Mesothelial cell of epicardium (in vitro differentiated cells): ENCODE results near the gene DNAJB6. TPM values are rescaled to one million over a fixed set of nuclear protein-coding genes. Genes with fewer than 3 reads are reported as not detected.
"Not testable (repeated sequence)": the region's sequence is repeated elsewhere in the genome, so short reads cannot be mapped to it uniquely, and the experiment has no call there.

ENCODE experiments used
- DNase-seq, 2 experiments: peaks; one replicate each; pipeline ENCODE4 v3.0.0; 2021; ENCODE audit warnings: low spot score in 2 of 2; ENCODE audit not compliant: unreplicated experiment in 2 of 2
- H3K27ac Mint-ChIP-seq: 2 replicates; pipeline ENCODE4 v1.8.0; 2021; ENCODE audit warnings: mixed read lengths
- H3K27me3 Mint-ChIP-seq: 2 replicates; pipeline ENCODE4 v1.8.0; 2021; ENCODE audit warnings: low read depth, mixed read lengths
- H3K36me3 Mint-ChIP-seq: 2 replicates; pipeline ENCODE4 v1.8.0; 2021; ENCODE audit warnings: mixed read lengths
- H3K4me1 Mint-ChIP-seq: 2 replicates; pipeline ENCODE4 v1.8.0; 2021; ENCODE audit warnings: mixed read lengths
- H3K4me3 Mint-ChIP-seq: 2 replicates; pipeline ENCODE4 v1.8.0; 2021; ENCODE audit warnings: mild to moderate bottlenecking, moderate library complexity, mixed read lengths
- H3K9me3 Mint-ChIP-seq: 2 replicates; pipeline ENCODE4 v1.8.0; 2021; ENCODE audit warnings: mixed read lengths
- total RNA-seq: library from RNA; stranded (reverse); gene quantifications from 3 replicates; pipeline ENCODE4 v1.2.1, GENCODE V29; 2021
- TF ChIP-seq, protein P1 (sequence below): fragments of 200-600 bp; sonication (generic); IDR thresholded peaks from one replicate; pipeline ENCODE4 v1.5.0; 2021; ENCODE audit warnings: antibody characterized with exemption; ENCODE audit not compliant: unreplicated experiment

DNAJB6 gene
- total RNA-seq, 1 donor from 2014 or later, result 115 TPM

DNA sequence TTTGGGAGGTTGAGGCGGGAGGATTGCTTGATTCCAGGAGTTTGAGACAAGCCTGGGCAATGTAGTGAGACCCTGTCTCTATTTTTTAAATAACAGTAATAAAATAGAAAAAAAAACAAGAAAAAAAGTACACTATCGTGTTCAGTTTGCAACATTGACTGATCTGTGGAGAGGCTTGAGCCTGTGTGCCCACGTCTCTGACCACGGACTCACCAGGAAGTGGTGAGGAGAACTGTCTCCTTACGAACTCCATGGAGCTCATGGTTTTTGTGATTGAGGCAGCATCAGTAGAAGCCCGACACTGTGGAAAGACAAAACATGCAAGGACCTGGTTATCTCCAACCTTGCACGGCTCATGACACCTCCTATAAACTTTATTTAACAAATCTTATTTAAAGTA is 23.9 kb upstream of the DNAJB6 start:
- Mint-ChIP-seq H3K4me1 (peaks cover 8% of the 10 kb centered on the region), H3K27me3 (no peaks in the 10 kb centered on the region), H3K4me3 (no peak overlapping the region), H3K27ac (no peak overlapping the region), H3K9me3 (no peaks in the 10 kb centered on the region), H3K36me3 (no peaks in the 10 kb centered on the region)
- TF ChIP-seq, protein P1, sequence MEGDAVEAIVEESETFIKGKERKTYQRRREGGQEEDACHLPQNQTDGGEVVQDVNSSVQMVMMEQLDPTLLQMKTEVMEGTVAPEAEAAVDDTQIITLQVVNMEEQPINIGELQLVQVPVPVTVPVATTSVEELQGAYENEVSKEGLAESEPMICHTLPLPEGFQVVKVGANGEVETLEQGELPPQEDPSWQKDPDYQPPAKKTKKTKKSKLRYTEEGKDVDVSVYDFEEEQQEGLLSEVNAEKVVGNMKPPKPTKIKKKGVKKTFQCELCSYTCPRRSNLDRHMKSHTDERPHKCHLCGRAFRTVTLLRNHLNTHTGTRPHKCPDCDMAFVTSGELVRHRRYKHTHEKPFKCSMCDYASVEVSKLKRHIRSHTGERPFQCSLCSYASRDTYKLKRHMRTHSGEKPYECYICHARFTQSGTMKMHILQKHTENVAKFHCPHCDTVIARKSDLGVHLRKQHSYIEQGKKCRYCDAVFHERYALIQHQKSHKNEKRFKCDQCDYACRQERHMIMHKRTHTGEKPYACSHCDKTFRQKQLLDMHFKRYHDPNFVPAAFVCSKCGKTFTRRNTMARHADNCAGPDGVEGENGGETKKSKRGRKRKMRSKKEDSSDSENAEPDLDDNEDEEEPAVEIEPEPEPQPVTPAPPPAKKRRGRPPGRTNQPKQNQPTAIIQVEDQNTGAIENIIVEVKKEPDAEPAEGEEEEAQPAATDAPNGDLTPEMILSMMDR, result no peak
- DNase-seq, result no peak

DNA sequence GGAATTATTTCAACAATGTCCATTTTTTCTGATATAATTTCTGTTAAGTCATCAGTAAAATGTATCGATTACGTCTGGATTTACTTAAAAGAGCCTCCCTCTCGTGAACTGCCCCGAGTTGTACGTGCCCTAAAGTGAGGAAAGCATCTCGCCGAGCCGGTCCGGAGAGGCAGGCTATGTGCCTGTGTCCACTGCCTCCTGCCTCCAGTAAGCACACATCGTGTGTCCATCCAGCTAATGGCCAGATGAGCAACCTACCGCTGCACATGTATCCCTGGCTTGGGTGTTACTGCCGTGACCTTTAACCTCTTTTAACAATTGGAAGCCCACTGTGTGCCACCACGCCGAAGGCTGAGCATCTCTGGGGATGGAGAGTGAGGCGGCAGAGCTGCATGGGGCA is 23.2 kb upstream of the DNAJB6 start:
- no peak for DNase-seq
- peaks cover 8% of the 10 kb centered on the region for H3K4me1 Mint-ChIP-seq
- no peaks in the 10 kb centered on the region for H3K9me3 Mint-ChIP-seq
- no peaks in the 10 kb centered on the region for H3K36me3 Mint-ChIP-seq
- H3K4me3 Mint-ChIP-seq, result no peak overlapping the region
- H3K27me3 Mint-ChIP-seq, result no peaks in the 10 kb centered on the region
- TF ChIP-seq, protein P1, result no peak
- H3K27ac Mint-ChIP-seq, result no peak overlapping the region

DNA sequence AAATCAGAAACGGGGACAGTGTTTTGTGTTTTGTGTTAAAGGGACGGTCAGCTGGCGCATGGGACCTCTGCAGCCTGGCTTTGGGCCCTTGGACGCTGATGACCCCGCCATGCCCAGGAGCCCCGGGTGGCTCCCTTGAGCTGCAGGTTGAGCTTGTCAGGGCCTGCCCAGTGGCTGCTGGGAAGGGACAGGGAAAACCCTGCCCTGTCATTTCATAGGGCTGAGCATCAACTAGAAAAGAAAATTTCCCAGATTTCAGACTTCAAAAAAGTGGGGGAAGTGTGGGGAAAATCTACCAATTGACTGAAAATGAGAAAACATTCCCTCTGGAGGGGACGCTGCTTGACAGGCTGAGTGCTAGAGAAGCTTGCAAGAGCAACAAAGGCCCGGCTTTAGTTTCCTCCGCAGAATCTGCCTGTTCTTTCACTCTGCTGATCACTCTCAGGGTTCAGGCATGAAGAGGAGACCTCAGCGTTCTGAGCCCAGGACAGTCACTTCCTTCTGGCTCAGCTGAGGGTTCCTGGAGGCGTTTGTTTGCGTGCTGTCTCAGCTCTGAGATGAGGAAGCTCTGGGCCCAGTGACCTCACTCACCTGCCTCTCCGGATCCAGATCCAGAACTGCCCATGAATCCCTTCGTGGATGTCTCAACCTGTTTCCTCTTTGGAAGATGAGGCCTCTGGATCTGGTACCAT is 18.6 kb upstream of the DNAJB6 start:
- no peaks in the 10 kb centered on the region for H3K9me3 Mint-ChIP-seq
- no peaks in the 10 kb centered on the region for H3K36me3 Mint-ChIP-seq
- H3K27me3 Mint-ChIP-seq, result no peaks in the 10 kb centered on the region
- TF ChIP-seq, protein P1, result no peak
- H3K27ac Mint-ChIP-seq, result no peak overlapping the region
- no peak overlapping the region for H3K4me3 Mint-ChIP-seq
- no peaks in the 10 kb centered on the region for H3K4me1 Mint-ChIP-seq
- no peak for DNase-seq

DNA sequence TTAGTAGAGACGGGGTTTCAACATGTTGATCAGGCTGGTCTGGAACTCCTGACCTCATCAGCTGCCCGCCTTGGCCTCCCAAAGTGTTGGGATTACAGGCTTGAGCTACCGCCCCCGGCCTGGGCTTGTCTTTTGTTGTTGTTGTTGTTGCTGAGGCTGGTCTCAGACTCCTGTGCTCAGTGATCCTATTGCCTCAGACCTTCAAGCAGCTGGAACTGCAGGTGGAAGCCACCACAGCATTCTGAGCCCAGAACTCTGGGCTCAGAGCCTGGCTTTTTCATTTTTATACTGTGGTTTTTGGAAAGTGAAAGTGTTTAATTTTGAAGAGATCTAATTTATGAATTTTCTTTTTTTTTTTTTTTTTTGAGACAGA is 16.2 kb upstream of the DNAJB6 start:
- Mint-ChIP-seq H3K4me3 (no peak overlapping the region), H3K36me3 (no peaks in the 10 kb centered on the region), H3K9me3 (peaks cover 4% of the 10 kb centered on the region), H3K27ac (no peak overlapping the region), H3K4me1 (no peaks in the 10 kb centered on the region), H3K27me3 (no peaks in the 10 kb centered on the region)
- DNase-seq, result no peak
- TF ChIP-seq, protein P1, result no peak

DNA sequence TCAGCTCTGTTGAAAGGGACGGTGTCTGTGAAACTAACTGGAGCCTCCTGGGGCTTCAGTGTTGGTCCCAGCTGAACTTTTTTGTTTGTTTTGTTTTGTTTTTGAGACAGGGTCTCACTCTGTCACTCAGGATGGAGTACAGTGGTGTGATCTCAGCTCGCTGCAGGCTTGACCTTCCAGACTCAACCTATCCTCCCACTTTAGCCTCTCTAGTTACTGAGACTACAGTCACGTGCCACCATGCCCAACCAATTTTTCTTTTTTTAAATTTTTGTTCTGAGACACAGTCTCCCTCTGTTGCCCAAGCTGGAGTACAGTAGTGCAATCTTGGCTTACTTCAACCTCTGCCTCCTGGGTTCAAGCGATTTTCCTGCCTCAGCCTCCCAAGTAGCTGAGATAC is 13.4 kb upstream of the DNAJB6 start:
- no peak for DNase-seq
- TF ChIP-seq, protein P1, result no peak
- no peak overlapping the region for H3K27ac Mint-ChIP-seq
- H3K9me3 Mint-ChIP-seq, result peaks cover 4% of the 10 kb centered on the region
- no peaks in the 10 kb centered on the region for H3K27me3 Mint-ChIP-seq
- H3K36me3 Mint-ChIP-seq, result no peaks in the 10 kb centered on the region
- H3K4me1 Mint-ChIP-seq, result no peaks in the 10 kb centered on the region
- H3K4me3 Mint-ChIP-seq, result no peak overlapping the region

DNA sequence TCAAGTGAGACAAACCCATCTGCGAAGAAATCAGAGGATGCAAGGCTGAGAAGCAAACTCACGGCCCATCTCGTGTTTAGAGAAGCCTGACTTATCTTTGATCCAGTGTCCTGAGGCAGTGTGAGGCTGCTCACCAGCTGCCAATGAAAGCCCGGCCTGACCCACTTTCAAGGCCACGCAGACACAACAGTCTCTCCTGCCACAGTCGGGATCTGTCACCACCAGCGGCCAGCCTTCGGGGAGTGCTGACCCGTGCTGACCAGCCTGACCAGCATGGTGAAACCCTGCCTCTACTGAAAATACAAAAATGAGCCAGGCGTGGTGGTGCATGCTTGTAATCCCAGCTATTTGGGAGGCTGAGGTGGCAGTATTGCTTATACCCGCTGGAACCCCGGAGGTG is 7.4 kb upstream of the DNAJB6 start:
- DNase-seq, result no peak
- H3K4me1 Mint-ChIP-seq, result no peaks in the 10 kb centered on the region
- TF ChIP-seq, protein P1, result no peak
- H3K4me3 Mint-ChIP-seq, result no peak overlapping the region
- H3K27me3 Mint-ChIP-seq, result peaks cover 3% of the 10 kb centered on the region
- no peak overlapping the region for H3K27ac Mint-ChIP-seq
- H3K9me3 Mint-ChIP-seq, result peaks cover 4% of the 10 kb centered on the region
- no peaks in the 10 kb centered on the region for H3K36me3 Mint-ChIP-seq

DNA sequence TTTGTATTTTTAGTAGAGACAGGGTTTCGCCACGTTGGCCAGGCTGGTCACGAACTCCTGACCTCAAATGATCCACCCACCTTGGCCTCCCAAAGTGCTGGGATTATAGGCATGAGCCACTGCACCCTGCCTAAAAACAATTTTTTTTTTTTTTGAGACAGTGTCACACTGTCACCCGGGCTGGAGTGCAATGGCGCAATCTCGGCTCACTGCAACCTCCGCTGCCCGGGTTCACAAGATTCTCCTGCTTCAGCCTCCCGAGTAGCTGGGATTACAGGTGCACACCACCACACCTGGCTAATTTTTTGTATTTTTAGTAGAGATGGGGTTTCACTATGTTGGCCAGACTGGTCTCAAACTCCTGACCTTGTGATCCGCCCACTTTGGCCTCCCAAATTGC is 6.2 kb upstream of the DNAJB6 start:
- DNase-seq, H3K36me3 Mint-ChIP-seq, H3K27ac Mint-ChIP-seq, H3K27me3 Mint-ChIP-seq, H3K4me1 Mint-ChIP-seq, H3K4me3 Mint-ChIP-seq, H3K9me3 Mint-ChIP-seq: not testable (repeated sequence)

DNA sequence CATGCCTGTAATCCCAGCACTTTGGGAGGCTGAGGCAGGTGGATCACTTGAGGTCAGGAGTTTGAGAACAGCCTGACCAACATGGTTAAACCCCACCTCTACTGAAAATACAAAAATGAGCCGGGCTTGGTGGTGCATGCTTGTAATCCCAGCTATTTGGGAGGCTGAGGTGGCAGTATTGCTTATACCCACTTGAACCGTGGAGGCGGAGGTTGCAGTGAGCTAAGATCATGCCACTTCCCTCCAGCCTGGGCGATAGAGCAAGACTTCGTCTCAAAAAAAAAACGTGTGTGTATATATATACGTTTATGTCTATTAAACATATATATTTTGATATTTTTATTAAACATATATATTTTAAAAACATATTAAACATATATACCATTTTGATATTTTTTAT is 5.8 kb upstream of the DNAJB6 start:
- not testable (repeated sequence) for H3K4me3 Mint-ChIP-seq, H3K4me1 Mint-ChIP-seq, H3K36me3 Mint-ChIP-seq, DNase-seq, H3K27me3 Mint-ChIP-seq, H3K27ac Mint-ChIP-seq, H3K9me3 Mint-ChIP-seq
